Embryonic facial prominence (tissue), 1 donor: Measurements from ENCODE around the gene MPPED1.

ENCODE experiments used
- DNase-seq: peaks from one replicate; pipeline ENCODE4 v3.0.0-alpha.2; 2016; ENCODE audit errors: extremely low spot score

The MPPED1 gene

DNA sequence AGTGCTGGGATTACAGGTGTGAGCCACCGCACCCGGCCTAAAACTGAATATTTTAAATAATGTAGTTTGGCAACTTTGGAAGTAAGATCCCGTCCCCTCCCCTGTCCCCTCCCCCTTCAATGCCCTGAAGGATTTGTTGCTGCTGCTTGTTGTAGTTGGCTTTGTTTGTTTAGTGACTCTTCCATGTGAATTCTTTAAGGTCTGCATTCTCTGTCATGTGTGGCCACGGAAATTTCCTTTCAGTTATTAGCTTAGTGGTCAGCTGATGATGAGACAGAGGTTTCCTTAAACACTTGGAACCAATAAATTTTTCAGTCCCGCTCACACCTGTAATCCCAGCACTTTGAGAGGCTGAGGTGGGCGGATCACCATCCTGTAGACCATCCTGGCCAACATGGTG is 109.9 kb downstream of the MPPED1 start:
- DNase-seq = no peak

DNA sequence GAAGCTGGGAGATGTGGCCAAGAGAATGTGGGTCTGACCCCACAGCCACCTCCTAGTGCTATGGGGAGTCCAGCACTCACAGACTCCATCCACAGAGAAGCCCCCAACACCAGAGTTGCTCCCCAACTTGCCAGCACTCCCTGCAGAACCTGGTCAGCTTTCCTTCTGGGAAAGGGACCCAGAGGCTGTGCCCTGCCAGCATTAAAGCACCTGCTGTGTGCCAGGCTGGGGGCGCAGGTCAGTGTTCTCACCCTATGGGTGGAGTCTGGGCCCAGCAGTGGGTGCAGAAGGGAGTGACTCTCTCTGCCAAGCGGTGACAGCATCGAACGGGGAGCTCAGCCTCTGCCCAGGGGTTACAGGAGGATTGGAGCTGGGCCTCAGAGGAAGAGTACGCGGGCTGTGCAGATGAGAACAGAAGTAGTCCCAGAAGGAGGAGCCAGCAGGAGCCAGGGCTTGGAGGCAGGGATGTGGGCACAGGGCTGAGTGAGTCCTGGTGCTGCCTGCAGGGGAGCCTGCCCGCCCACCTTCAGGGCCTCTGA is 114.4 kb downstream of the MPPED1 start:
- no peak for DNase-seq

DNA sequence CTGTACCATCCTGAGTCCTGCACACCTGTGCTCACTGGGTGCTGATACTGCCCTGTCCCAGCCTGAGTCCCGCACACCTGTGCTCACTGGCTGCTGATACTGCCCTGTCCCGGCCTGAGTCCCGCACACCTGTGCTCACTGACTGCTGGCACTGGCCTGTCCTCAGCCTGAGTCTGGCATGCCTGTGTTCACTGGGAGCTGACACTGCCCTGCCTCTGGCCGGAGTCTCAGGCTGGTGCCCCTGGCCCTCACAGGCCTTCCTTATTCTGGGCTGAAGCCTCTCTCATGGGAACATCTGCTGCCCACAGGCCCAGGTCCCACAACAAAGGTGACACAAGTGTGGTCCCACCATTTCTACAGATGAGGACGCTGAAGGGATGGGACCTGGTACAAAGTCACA is 115.1 kb downstream of the MPPED1 start:
- no peak for DNase-seq

- no peak for DNase-seq
Measured at GRCh38 chr22:43528601-43529360, 117.0 kb downstream of the MPPED1 start.

- DNase-seq = no peak
Measured at GRCh38 chr22:43529461-43529860, 117.6 kb downstream of the MPPED1 start.

- no peak for DNase-seq
Measured at GRCh38 chr22:43529934-43530333, 118.1 kb downstream of the MPPED1 start.

DNA sequence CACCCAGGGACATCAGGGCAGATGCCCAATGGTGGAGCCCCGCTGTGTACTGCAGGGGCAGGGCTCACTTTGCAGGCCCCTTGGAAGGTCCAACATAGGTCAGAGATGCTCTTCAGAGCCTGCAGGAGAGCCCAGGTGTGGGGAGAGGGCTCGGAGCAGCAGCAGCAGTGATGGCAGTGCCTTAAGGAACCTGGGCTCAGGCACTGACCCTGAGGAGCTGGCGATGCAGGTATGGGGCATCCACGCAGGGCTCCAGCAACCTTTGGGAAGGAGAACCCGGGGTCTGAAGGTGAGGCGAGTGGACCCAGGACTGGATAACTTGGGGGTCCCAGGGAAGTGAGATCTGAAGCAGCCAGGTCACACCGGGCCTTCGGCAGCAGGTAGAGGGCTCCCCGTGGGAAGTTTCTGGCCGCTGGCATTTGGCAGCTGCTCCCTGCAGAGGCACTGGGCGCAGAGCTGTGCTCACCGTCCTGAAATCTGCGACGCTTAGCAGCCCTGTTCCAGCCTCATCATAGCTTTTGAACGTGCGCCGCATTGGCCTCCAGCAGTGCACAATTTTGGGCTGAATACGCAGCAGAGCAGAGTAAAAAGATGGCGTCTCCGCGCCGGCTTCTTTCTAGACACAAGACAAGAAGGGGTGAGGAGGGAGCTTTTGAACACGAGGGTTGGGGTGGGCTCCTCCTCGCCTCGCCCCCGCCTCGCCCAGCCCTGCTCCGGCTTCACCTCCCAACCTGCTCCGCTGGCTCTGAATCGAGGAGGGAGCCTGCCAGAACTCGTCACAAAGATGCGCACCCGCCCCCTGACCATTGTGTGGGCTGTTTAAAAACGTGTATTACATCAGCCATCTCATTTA is 118.8 kb downstream of the MPPED1 start:
- DNase-seq = no peak

GRCh38 chr22:43531651-43532050 is 119.8 kb downstream of the MPPED1 start:
- DNase-seq = no peak

- DNase-seq = no peak
Measured at GRCh38 chr22:43532301-43533155, 120.7 kb downstream of the MPPED1 start.

- DNase-seq = no peak
Measured at GRCh38 chr22:43533156-43533530, 121.3 kb downstream of the MPPED1 start.

GRCh38 chr22:43533656-43534428 is 122.0 kb downstream of the MPPED1 start:
- DNase-seq = no peak

GRCh38 chr22:43534916-43535315 is 123.1 kb downstream of the MPPED1 start:
- DNase-seq = no peak

GRCh38 chr22:43535336-43535735 is 123.5 kb downstream of the MPPED1 start:
- no peak for DNase-seq

- DNase-seq = no peak
Measured at GRCh38 chr22:43535741-43536140, 123.9 kb downstream of the MPPED1 start.

DNA sequence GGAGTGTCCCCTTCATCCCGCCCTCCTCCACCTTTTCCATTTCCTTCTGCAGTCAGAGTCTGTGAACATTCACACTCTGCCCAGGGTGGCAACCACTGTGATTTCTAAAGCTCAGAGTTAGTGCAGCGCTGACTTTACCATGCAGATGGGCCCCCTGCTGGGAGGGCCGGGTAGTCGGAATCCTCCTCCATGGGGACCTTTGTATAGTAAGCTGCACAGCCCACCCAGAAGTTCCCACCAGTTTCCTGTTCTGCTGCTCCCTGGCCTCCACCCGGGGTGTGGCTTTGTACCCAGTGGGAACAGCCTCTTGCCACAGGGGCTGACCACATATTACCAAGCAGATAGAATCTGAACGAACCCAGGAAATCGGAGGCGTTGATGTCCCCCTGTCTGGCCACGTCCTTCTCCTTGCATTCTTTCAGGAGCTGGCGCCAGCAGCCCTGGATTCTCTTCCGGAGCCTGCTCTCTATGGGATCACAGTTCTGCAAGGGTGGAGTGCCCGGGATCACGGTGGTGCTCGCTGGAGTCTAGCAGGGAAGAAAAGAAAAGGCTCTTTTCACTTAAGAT is 125.3 kb downstream of the MPPED1 start:
- DNase-seq = no peak

DNA sequence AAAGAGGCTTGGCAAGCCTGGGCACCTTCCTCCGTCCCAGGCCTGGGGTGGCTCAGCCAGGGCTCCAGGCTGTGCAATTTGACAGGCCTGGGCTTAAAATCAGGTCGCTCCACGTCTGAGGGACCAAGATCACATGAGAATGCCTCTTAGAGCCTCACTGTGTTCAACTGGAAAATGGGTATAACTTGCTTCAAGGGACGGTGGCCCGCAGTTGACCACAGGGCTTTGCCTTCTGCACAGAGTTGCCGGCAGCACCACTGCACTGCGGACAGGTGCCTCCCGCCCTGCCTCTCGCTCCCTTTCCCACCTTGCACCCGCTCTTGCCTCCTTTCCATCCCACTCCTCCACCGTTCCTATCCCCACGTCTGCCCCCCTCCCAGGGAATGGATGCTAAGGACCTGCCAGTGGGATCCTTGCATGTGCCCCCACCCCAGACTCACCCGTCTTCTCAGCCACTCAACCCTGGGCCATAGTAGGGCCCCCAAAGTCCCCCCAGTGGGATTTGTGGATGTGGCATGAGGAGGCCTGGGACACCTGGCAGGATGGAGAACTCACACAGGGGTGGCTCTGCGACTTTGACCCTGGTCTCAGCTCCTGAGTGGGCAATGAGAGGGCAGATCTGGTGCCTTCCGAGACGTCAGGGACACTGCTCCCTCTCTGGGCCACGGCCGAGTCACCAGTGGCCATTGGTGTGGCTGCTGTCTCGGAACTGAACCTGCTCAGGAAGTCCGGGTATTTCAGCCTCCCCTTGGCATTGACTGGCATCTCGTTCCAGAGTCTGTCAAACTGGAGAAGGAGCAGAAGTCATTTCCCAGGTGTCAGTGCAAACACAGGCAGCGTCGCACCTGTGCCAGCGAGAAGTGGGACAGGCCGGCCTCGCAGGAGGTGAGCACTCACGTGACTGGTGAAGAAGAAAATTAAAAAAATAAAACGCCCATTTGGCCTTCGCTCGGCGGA is 128.0 kb downstream of the MPPED1 start:
- DNase-seq = no peak

- DNase-seq = no peak
Measured at GRCh38 chr22:43540529-43540923, 128.7 kb downstream of the MPPED1 start.

GRCh38 chr22:43541022-43541421 is 129.2 kb downstream of the MPPED1 start:
- no peak for DNase-seq
